Measurements from ENCODE around the gene CCDC93. TPM values are rescaled to one million over a fixed set of nuclear protein-coding genes. Genes with fewer than 3 reads are reported as not detected.

The CCDC93 gene
- total and polyA plus RNA-seq, 2 of the 4 experiments (the other 2 are of a cell fraction) = 8.1 to 17.2 TPM

DNA sequence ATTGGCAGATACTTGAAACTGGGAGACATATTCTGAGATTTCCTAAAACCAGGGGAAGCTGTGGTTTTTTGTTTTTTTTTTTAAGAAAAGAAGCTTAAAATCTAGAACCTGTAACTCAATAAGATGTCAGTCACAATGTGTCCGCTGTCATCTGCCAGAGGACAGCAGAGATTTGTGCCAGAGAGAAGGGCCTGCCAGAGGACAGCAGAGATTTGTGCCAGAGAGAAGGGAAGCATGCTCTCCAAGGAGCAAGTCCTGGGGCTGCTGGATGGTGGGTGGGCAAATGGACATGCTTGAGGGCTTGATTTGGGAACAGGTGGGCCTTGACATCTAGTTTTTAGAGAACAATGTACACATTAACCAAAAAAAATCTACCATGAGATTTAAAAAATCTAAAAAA lies 77.9 kb downstream of the CCDC93 start:
- H2BK15ac ChIP-seq (ENCODE audit: low read depth, low read length) = no peak overlapping the region
- H2BK20ac ChIP-seq (ENCODE audit: low read depth, low read length) = no peak overlapping the region
- H3K4me1 ChIP-seq (ENCODE audit: control insufficient read depth, insufficient read depth, low read length) = peaks cover 5% of the 10 kb centered on the region; the same call in 1 of the 2 replicates
- no peaks in the 10 kb centered on the region for H3K27me3 ChIP-seq (ENCODE audit: control insufficient read depth, insufficient read depth, low read length)
- H3K9ac ChIP-seq (ENCODE audit: low read depth, low read length) = no peak overlapping the region
- ATAC-seq (ENCODE audit: low read depth) (no peak), DNase-seq (no peak)
- no peak overlapping the region for H4K91ac ChIP-seq (ENCODE audit: insufficient read depth, low read depth, low read length)
- no peak overlapping the region for H3K23ac ChIP-seq (ENCODE audit: low read depth, low read length)
- peaks cover 3% of the 10 kb centered on the region; the same call in 1 of the 2 replicates for H3K9me1 ChIP-seq (ENCODE audit: insufficient read depth, low read length)
- no peak overlapping the region for H2BK5ac ChIP-seq (ENCODE audit: low read depth, low read length, poor library complexity, severe bottlenecking)
- H2AFZ ChIP-seq (replicated peaks; ENCODE audit: low read length, poor library complexity) = no peak overlapping the region
- POLR2A ChIA-PET (ENCODE audit: unreplicated experiment) = no interaction called here
- TF ChIP-seq NFE2L2 (IDR thresholded peaks at IDR 0.05; ENCODE audit: low read depth, low read length) (no peak), RFX5 (IDR thresholded peaks at IDR 0.05; ENCODE audit: low read depth, low read length) (no peak), ELK1 (IDR thresholded peaks at IDR 0.05; ENCODE audit: borderline replicate concordance, low read depth, low read length) (no peak), RCOR1 (IDR thresholded peaks at IDR 0.05; ENCODE audit: insufficient replicate concordance, low read length) (no peak), POLR2A (IDR thresholded peaks at IDR 0.05; ENCODE audit: low read depth, low read length) (no peak), FOS (IDR thresholded peaks at IDR 0.05; ENCODE audit: low read depth, low read length) (no peak), CHD1 (IDR thresholded peaks at IDR 0.05; ENCODE audit: low read depth, low read length) (no peak), MXI1 (IDR thresholded peaks at IDR 0.05; ENCODE audit: borderline replicate concordance, low read depth, low read length) (no peak), MAFK (IDR thresholded peaks at IDR 0.05; ENCODE audit: low read depth, low read length) (no peak), BHLHE40 (IDR thresholded peaks at IDR 0.05; ENCODE audit: low read depth, low read length) (no peak), SMC3 (IDR thresholded peaks at IDR 0.05; ENCODE audit: low read depth, low read length) (no peak), CEBPB (IDR thresholded peaks at IDR 0.05; ENCODE audit: low read depth, low read length) (no peak), MAZ (IDR thresholded peaks at IDR 0.05; ENCODE audit: borderline replicate concordance, low read depth, low read length) (no peak), RAD21 (IDR thresholded peaks at IDR 0.05; ENCODE audit: low read length) (no peak), CTCF (conservative IDR thresholded peaks at IDR 0.05; ENCODE audit: low read depth, low read length) (no peak)
- TF ChIP-seq, protein P1, sequence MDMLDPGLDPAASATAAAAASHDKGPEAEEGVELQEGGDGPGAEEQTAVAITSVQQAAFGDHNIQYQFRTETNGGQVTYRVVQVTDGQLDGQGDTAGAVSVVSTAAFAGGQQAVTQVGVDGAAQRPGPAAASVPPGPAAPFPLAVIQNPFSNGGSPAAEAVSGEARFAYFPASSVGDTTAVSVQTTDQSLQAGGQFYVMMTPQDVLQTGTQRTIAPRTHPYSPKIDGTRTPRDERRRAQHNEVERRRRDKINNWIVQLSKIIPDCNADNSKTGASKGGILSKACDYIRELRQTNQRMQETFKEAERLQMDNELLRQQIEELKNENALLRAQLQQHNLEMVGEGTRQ (IDR thresholded peaks at IDR 0.05; ENCODE audit: low read depth, low read length) = no peak
- H3K4me3 ChIP-seq (ENCODE audit: insufficient read depth, low read depth, low read length) = no peak overlapping the region
- no peak overlapping the region for H3K18ac ChIP-seq (ENCODE audit: low read depth, low read length)
- no peak overlapping the region for H4K5ac ChIP-seq (ENCODE audit: low read depth, low read length)
- BruUV-seq (replicated peaks) = no TSS peak
- H3K14ac ChIP-seq (replicated peaks; ENCODE audit: low read depth, low read length) = no peak overlapping the region
- H2AK9ac ChIP-seq (replicated peaks; ENCODE audit: low read depth, low read length, poor library complexity) = no peak overlapping the region
- CTCF ChIA-PET = no interaction called here
- no CpG with 5 or more reads among the region's 1 CpG for WGBS, 2 experiments (ENCODE audit: extremely low coverage in 2 of 2, insufficient read length in 1 of 2)
- peaks cover 0 to 5% of the 10 kb centered on the region in 2 experiments; a peak in 1 of 4 replicates for H3K79me1 ChIP-seq (ENCODE audit: low read depth in 1 of 2, low read length in 2 of 2)
- no peak overlapping the region for H2AK5ac ChIP-seq (ENCODE audit: low read depth, low read length)
- H3K9me3 ChIP-seq (ENCODE audit: control insufficient read depth, insufficient read depth, low read length) = no peaks in the 10 kb centered on the region
- H2BK120ac ChIP-seq (ENCODE audit: low read depth, low read length) = no peak overlapping the region
- H4K20me1 ChIP-seq (ENCODE audit: insufficient read depth, low read length) = no peaks in the 10 kb centered on the region
- H4K8ac ChIP-seq (ENCODE audit: low read depth in 2 of 2, low read length in 2 of 2) = no peak overlapping the region
- dilution Hi-C loops (cut with HindIII; ENCODE audit: low sequenced_read_pairs, unreplicated experiment) = no loop called here
- no peak overlapping the region for H3K4ac ChIP-seq (ENCODE audit: low read depth, low read length)
- intact Hi-C loops (cut with micrococcal nuclease) = loop anchor here (5.0 kb wide), 1 partner anchor 114 kb away; no protein-coding TSS in a partner anchor
- no peak overlapping the region for H3K27ac ChIP-seq (ENCODE audit: insufficient read depth, low read length)
- peaks cover 57% of the 10 kb centered on the region for H3K36me3 ChIP-seq (ENCODE audit: control insufficient read depth, insufficient read depth, low read length)
- H3K4me2 ChIP-seq (ENCODE audit: low read depth, low read length) = no peak overlapping the region
- in situ Hi-C loops (cut with MboI; ENCODE audit: low sequenced_read_pairs) = loop anchor here (10.0 kb wide), 1 partner anchor 111 kb away; no protein-coding TSS in a partner anchor
- H3K56ac ChIP-seq (ENCODE audit: extremely low read depth, insufficient read depth, low read length) = no peak overlapping the region

Data from IMR-90 (cell line).